NT2/D1 (cell line): ENCODE measurements around the gene PRDM7.

Experiments used
- DNase-seq: peaks from one replicate; pipeline ENCODE4 v3.0.0-alpha.2; 2011; ENCODE audit warnings: low read depth, low spot score
- H3K27me3 ChIP-seq: 2 replicates; pipeline ENCODE4 v1.6.0; 2011; ENCODE audit warnings: mild to moderate bottlenecking; ENCODE audit not compliant: insufficient read length, insufficient read depth
- H3K36me3 ChIP-seq: 2 replicates; pipeline ENCODE4 v1.6.1; 2011; ENCODE audit warnings: mild to moderate bottlenecking, low read length, mixed read lengths; ENCODE audit not compliant: insufficient read depth, insufficient read length
- H3K4me1 ChIP-seq: 2 replicates; pipeline ENCODE4 v1.5.1; 2011; ENCODE audit not compliant: insufficient read depth, insufficient read length
- H3K4me3 ChIP-seq: 2 replicates; pipeline ENCODE4 v1.5.1; 2011; ENCODE audit warnings: low read depth; ENCODE audit not compliant: insufficient read length
- H3K9ac ChIP-seq: 2 replicates; pipeline ENCODE4 v1.6.0; 2011; ENCODE audit warnings: low read depth; ENCODE audit not compliant: insufficient read length
- H3K9me3 ChIP-seq: 2 replicates; pipeline ENCODE4 v1.5.1; 2011; ENCODE audit warnings: mild to moderate bottlenecking, low read length; ENCODE audit not compliant: insufficient read depth
- SUZ12 ChIP-seq: IDR thresholded peaks from 2 replicates; pipeline ENCODE4 v1.6.1; 2011; ENCODE audit not compliant: insufficient read length, insufficient read depth; ENCODE audit errors: extremely low read depth
- YY1 ChIP-seq: IDR thresholded peaks from 2 replicates; pipeline ENCODE4 v1.6.1; 2011; ENCODE audit not compliant: insufficient read length, insufficient read depth
- ZNF274 ChIP-seq: IDR thresholded peaks from 2 replicates; pipeline ENCODE4 v1.6.1; 2011; ENCODE audit warnings: mild to moderate bottlenecking, low read depth, low read length

Gene PRDM7

GRCh38 chr16:90046971-90047713 lies 30.0 kb downstream of the PRDM7 start:
- peak overlapping the region; percentile 91 for H3K9ac ChIP-seq
- TF ChIP-seq ZNF274: no peak
- no peak for TF ChIP-seq SUZ12
- no peak for TF ChIP-seq YY1
- no peak for DNase-seq

GRCh38 chr16:90046122-90046970 lies 30.8 kb downstream of the PRDM7 start:
- peaks cover 20% of the 10 kb centered on the region for H3K4me1 ChIP-seq
- H3K36me3 ChIP-seq: peaks cover 28% of the 10 kb centered on the region
- peak; percentile 66 for DNase-seq
- H3K27me3 ChIP-seq: no peaks in the 10 kb centered on the region
- no peak for TF ChIP-seq ZNF274
- no peak for TF ChIP-seq SUZ12
- TF ChIP-seq YY1: no peak
- H3K4me3 ChIP-seq: peak overlapping the region; percentile 54
- H3K9ac ChIP-seq: peak overlapping the region; percentile 91
- no peaks in the 10 kb centered on the region for H3K9me3 ChIP-seq

More at GRCh38 chr16:90046971-90047713, 30.0 kb downstream of the PRDM7 start:
- H3K4me3 ChIP-seq: peak overlapping the region; percentile 54
- peaks cover 20% of the 10 kb centered on the region for H3K4me1 ChIP-seq
- no peaks in the 10 kb centered on the region for H3K27me3 ChIP-seq
- H3K9me3 ChIP-seq: peaks cover 7% of the 10 kb centered on the region; the same call in 1 of the 2 replicates
- peaks cover 25% of the 10 kb centered on the region for H3K36me3 ChIP-seq

- TF ChIP-seq SUZ12 (no peak), ZNF274 (no peak), YY1 (no peak)
- H3K9ac ChIP-seq: peak overlapping the region; percentile 39
- H3K36me3 ChIP-seq: peaks cover 46% of the 10 kb centered on the region
- H3K9me3 ChIP-seq: no peaks in the 10 kb centered on the region
- H3K27me3 ChIP-seq: no peaks in the 10 kb centered on the region
- DNase-seq: no peak
- H3K4me1 ChIP-seq: peaks cover 20% of the 10 kb centered on the region
- H3K4me3 ChIP-seq: no peak overlapping the region
Measured at GRCh38 chr16:90044111-90044551, 33.0 kb downstream of the PRDM7 start.

GRCh38 chr16:90043526-90043925 lies 33.6 kb downstream of the PRDM7 start:
- no peak for DNase-seq
- peak overlapping the region; percentile 39 for H3K9ac ChIP-seq
- H3K9me3 ChIP-seq: no peaks in the 10 kb centered on the region
- no peak overlapping the region for H3K4me3 ChIP-seq
- H3K4me1 ChIP-seq: peaks cover 20% of the 10 kb centered on the region
- TF ChIP-seq YY1 (no peak), SUZ12 (no peak), ZNF274 (no peak)
- peaks cover 52% of the 10 kb centered on the region for H3K36me3 ChIP-seq
- H3K27me3 ChIP-seq: no peaks in the 10 kb centered on the region

- TF ChIP-seq ZNF274 (no peak), YY1 (no peak), SUZ12 (no peak)
- DNase-seq: no peak
- Histone ChIP-seq H3K36me3 (peaks cover 57% of the 10 kb centered on the region), H3K4me1 (peaks cover 20% of the 10 kb centered on the region), H3K4me3 (no peak overlapping the region), H3K27me3 (no peaks in the 10 kb centered on the region), H3K9me3 (no peaks in the 10 kb centered on the region), H3K9ac (no peak overlapping the region)
Measured at GRCh38 chr16:90042946-90043514, 34.1 kb downstream of the PRDM7 start.

- H3K36me3 ChIP-seq: peaks cover 67% of the 10 kb centered on the region
- H3K27me3 ChIP-seq: no peaks in the 10 kb centered on the region
- H3K9ac ChIP-seq: no peak overlapping the region
- DNase-seq: no peak
- peaks cover 15% of the 10 kb centered on the region for H3K4me1 ChIP-seq
- H3K4me3 ChIP-seq: no peak overlapping the region
- TF ChIP-seq SUZ12: no peak
- TF ChIP-seq YY1: no peak
- TF ChIP-seq ZNF274: no peak
- no peaks in the 10 kb centered on the region for H3K9me3 ChIP-seq
Measured at GRCh38 chr16:90041896-90042473, 35.1 kb downstream of the PRDM7 start.
